Neural progenitor cell (in vitro differentiated cells): ENCODE measurements around the gene MAP2K7. TPM values are rescaled to one million over a fixed set of nuclear protein-coding genes. Genes with fewer than 3 reads are reported as not detected.

Experiments used
- DNase-seq: peaks from one replicate; pipeline ENCODE4 v3.0.0-alpha.2; 2016; ENCODE audit warnings: low spot score
- H2AFZ ChIP-seq: fragments of 200-600 bp; sonication (generic); replicated peaks from 2 replicates; pipeline ENCODE4 v1.6.1; 2016; ENCODE audit warnings: antibody characterized with exemption
- H3F3A ChIP-seq: fragments of 200-600 bp; sonication (generic); 2 replicates; pipeline ENCODE4 v1.6.1; 2016; ENCODE audit warnings: antibody characterized with exemption, low read depth
- H3K27ac ChIP-seq: fragments of 200-600 bp; sonication (generic); 2 replicates; pipeline ENCODE4 v1.5.1; 2016; ENCODE audit warnings: mild to moderate bottlenecking
- H3K27me3 ChIP-seq: fragments of 200-600 bp; sonication (generic); 2 replicates; pipeline ENCODE4 v1.6.1; 2016; ENCODE audit warnings: mild to moderate bottlenecking, moderate library complexity
- H3K36me3 ChIP-seq: fragments of 200-600 bp; sonication (generic); 2 replicates; pipeline ENCODE4 v1.5.1; 2016
- H3K4me1 ChIP-seq: fragments of 200-600 bp; sonication (generic); 2 replicates; pipeline ENCODE4 v1.6.1; 2016; ENCODE audit warnings: mixed run types
- H3K4me2 ChIP-seq: fragments of 200-600 bp; sonication (generic); 2 replicates; pipeline ENCODE4 v1.6.1; 2016
- H3K4me3 ChIP-seq: fragments of 200-600 bp; sonication (generic); 2 replicates; pipeline ENCODE4 v1.5.1; 2016
- H3K79me2 ChIP-seq: fragments of 200-600 bp; sonication (generic); 2 replicates; pipeline ENCODE4 v1.6.1; 2016; ENCODE audit warnings: low read depth
- H3K9ac ChIP-seq: fragments of 200-600 bp; sonication (generic); 2 replicates; pipeline ENCODE4 v1.6.1; 2016
- H3K9me3 ChIP-seq: fragments of 200-600 bp; sonication (generic); 2 replicates; pipeline ENCODE4 v1.5.1; 2016; ENCODE audit warnings: low read depth
- H4K20me1 ChIP-seq: fragments of 200-600 bp; sonication (generic); 2 replicates; pipeline ENCODE4 v1.6.1; 2016; ENCODE audit warnings: low read depth
- H3K27ac Mint-ChIP-seq: 3 replicates; pipeline ENCODE4 v1.8.0; 2021; ENCODE audit warnings: mixed read lengths
- H3K27me3 Mint-ChIP-seq: 2 replicates; pipeline ENCODE4 v1.8.0; 2022; ENCODE audit warnings: low read depth, mild to moderate bottlenecking, inconsistent platforms, moderate library complexity, mixed read lengths; ENCODE audit not compliant: insufficient read depth
- H3K36me3 Mint-ChIP-seq: 3 replicates; pipeline ENCODE4 v1.8.0; 2021; ENCODE audit warnings: mixed read lengths
- H3K4me1 Mint-ChIP-seq: 3 replicates; pipeline ENCODE4 v1.8.0; 2021; ENCODE audit warnings: mixed read lengths
- H3K4me3 Mint-ChIP-seq: 3 replicates; pipeline ENCODE4 v1.8.0; 2021; ENCODE audit warnings: mild to moderate bottlenecking, moderate library complexity, mixed read lengths
- H3K9me3 Mint-ChIP-seq: 3 replicates; pipeline ENCODE4 v1.8.0; 2020; ENCODE audit warnings: mixed read lengths
- EZH2 ChIP-seq: fragments of 200-600 bp; sonication (generic); IDR thresholded peaks from 2 replicates; pipeline ENCODE4 v1.6.1; 2017; ENCODE audit warnings: antibody characterized with exemption, mild to moderate bottlenecking, moderate library complexity
- EZH2phosphoT487 ChIP-seq: fragments of 200-600 bp; sonication (generic); IDR thresholded peaks from 2 replicates; pipeline ENCODE4 v1.6.1; 2017; ENCODE audit warnings: antibody characterized with exemption
- total RNA-seq: library from RNA; depleted of rRNA; stranded (reverse); fragments of >200 nt; gene quantifications from 2 replicates; pipeline ENCODE4 v1.2.3, GENCODE V29; 2015; ENCODE audit warnings: low replicate concordance
- TF ChIP-seq, protein P1 (sequence below): fragments of 200-600 bp; sonication (generic); IDR thresholded peaks from 2 replicates; pipeline ENCODE4 v1.5.1; 2017; ENCODE audit warnings: antibody characterized with exemption, mild to moderate bottlenecking

The MAP2K7 gene
- total RNA-seq, 1 donor from 2014 or later, result 14.4 TPM

DNA sequence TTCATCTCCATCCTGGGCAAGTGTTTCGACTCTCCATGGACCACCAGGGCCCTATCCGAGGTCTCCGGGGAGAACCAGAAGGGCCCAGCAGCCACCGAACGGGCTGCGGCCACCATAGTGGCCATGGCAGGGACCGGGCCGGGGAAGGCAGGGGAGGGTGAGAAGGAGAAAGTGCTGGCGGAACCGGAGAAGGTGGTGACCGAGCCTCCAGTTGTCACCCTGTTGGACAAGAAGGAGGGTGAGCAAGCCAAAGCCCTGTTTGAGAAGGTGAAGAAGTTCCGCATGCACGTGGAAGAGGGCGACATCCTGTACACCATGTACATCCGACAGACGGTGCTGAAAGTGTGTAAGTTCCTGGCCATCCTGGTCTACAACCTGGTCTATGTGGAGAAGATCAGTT lies 4.7 kb upstream of the MAP2K7 start:
- Histone ChIP-seq H3K9ac (no peak overlapping the region), H3K4me3 (no peak overlapping the region), H4K20me1 (no peaks in the 10 kb centered on the region), H3K4me1 (peaks cover 4% of the 10 kb centered on the region), H3F3A (peaks cover 9% of the 10 kb centered on the region), H3K27ac (no peak overlapping the region), H3K79me2 (no peaks in the 10 kb centered on the region), H3K9me3 (no peaks in the 10 kb centered on the region), H3K4me2 (no peak overlapping the region), H3K36me3 (no peaks in the 10 kb centered on the region), H2AFZ (no peak overlapping the region), H3K27me3 (peaks cover 5% of the 10 kb centered on the region)
- Mint-ChIP-seq H3K4me1 (peaks cover 8% of the 10 kb centered on the region), H3K9me3 (no peaks in the 10 kb centered on the region), H3K27ac (no peak overlapping the region), H3K27me3 (peaks cover 7% of the 10 kb centered on the region), H3K4me3 (no peak overlapping the region), H3K36me3 (no peaks in the 10 kb centered on the region)
- no peak for DNase-seq
- TF ChIP-seq, protein P1, sequence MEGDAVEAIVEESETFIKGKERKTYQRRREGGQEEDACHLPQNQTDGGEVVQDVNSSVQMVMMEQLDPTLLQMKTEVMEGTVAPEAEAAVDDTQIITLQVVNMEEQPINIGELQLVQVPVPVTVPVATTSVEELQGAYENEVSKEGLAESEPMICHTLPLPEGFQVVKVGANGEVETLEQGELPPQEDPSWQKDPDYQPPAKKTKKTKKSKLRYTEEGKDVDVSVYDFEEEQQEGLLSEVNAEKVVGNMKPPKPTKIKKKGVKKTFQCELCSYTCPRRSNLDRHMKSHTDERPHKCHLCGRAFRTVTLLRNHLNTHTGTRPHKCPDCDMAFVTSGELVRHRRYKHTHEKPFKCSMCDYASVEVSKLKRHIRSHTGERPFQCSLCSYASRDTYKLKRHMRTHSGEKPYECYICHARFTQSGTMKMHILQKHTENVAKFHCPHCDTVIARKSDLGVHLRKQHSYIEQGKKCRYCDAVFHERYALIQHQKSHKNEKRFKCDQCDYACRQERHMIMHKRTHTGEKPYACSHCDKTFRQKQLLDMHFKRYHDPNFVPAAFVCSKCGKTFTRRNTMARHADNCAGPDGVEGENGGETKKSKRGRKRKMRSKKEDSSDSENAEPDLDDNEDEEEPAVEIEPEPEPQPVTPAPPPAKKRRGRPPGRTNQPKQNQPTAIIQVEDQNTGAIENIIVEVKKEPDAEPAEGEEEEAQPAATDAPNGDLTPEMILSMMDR, result no peak
- TF ChIP-seq EZH2 (no peak), EZH2phosphoT487 (no peak)

DNA sequence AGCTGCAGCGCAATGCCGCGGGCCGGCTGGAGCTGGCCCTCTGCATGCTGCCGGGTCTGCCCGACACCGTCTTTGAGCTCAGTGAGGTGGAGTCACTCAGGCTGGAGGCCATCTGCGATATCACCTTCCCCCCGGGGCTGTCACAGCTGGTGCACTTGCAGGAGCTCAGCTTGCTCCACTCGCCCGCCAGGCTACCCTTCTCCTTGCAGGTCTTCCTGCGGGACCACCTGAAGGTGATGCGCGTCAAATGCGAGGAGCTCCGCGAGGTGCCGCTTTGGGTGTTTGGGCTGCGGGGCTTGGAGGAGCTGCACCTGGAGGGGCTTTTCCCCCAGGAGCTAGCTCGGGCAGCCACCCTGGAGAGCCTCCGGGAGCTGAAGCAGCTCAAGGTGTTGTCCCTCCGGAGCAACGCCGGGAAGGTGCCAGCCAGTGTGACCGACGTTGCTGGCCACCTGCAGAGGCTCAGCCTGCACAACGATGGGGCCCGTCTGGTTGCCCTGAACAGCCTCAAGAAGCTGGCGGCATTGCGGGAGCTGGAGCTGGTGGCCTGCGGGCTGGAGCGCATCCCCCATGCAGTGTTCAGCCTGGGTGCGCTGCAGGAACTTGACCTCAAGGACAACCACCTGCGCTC lies 3.8 kb upstream of the MAP2K7 start:
- Histone ChIP-seq H3K9ac (no peak overlapping the region), H3K4me3 (no peak overlapping the region), H3F3A (peaks cover 9% of the 10 kb centered on the region), H4K20me1 (peaks cover 8% of the 10 kb centered on the region), H3K79me2 (peaks cover 8% of the 10 kb centered on the region), H3K27ac (no peak overlapping the region), H3K27me3 (peaks cover 5% of the 10 kb centered on the region), H3K9me3 (no peaks in the 10 kb centered on the region), H3K36me3 (no peaks in the 10 kb centered on the region), H2AFZ (no peak overlapping the region), H3K4me2 (no peak overlapping the region), H3K4me1 (peaks cover 9% of the 10 kb centered on the region)
- Mint-ChIP-seq H3K4me3 (no peak overlapping the region), H3K36me3 (no peaks in the 10 kb centered on the region), H3K4me1 (peaks cover 13% of the 10 kb centered on the region), H3K27ac (no peak overlapping the region), H3K9me3 (no peaks in the 10 kb centered on the region), H3K27me3 (peaks cover 7% of the 10 kb centered on the region)
- TF ChIP-seq EZH2, result no peak
- TF ChIP-seq EZH2phosphoT487, result no peak
- TF ChIP-seq, protein P1, result no peak
- no peak for DNase-seq

DNA sequence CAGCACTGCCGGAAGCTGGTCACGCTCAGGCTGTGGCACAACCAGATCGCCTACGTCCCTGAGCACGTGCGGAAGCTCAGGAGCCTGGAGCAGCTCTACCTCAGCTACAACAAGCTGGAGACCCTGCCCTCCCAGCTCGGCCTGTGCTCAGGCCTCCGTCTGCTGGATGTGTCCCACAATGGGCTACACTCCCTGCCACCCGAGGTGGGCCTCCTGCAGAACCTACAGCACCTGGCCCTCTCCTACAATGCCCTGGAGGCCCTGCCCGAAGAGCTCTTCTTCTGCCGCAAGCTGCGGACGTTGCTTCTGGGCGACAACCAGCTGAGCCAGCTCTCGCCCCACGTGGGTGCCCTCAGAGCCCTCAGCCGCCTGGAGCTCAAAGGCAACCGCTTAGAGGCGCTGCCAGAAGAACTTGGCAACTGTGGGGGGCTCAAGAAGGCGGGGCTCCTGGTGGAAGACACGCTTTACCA lies 3.2 kb upstream of the MAP2K7 start:
- Histone ChIP-seq H3K79me2 (peaks cover 14% of the 10 kb centered on the region), H3F3A (peaks cover 9% of the 10 kb centered on the region), H3K27me3 (peaks cover 5% of the 10 kb centered on the region), H3K4me3 (no peak overlapping the region), H3K36me3 (no peaks in the 10 kb centered on the region), H2AFZ (no peak overlapping the region), H3K4me1 (peaks cover 11% of the 10 kb centered on the region), H4K20me1 (peaks cover 14% of the 10 kb centered on the region), H3K4me2 (no peak overlapping the region), H3K9me3 (no peaks in the 10 kb centered on the region), H3K27ac (no peak overlapping the region), H3K9ac (no peak overlapping the region)
- no peaks in the 10 kb centered on the region for H3K9me3 Mint-ChIP-seq
- TF ChIP-seq EZH2 (no peak), EZH2phosphoT487 (no peak)
- TF ChIP-seq, protein P1, result no peak
- no peak overlapping the region for H3K27ac Mint-ChIP-seq
- peaks cover 16% of the 10 kb centered on the region for H3K4me1 Mint-ChIP-seq
- no peak overlapping the region for H3K4me3 Mint-ChIP-seq
- DNase-seq, result no peak
- H3K36me3 Mint-ChIP-seq, result no peaks in the 10 kb centered on the region
- H3K27me3 Mint-ChIP-seq, result peaks cover 7% of the 10 kb centered on the region
